Measurements from ENCODE around the gene TRIM31. TPM values are rescaled to one million over a fixed set of nuclear protein-coding genes. Genes with fewer than 3 reads are reported as not detected.

TRIM31 gene
- total RNA-seq, 4 donors from 2014 or later, result 1.3 TPM; not detected in 3

DNA sequence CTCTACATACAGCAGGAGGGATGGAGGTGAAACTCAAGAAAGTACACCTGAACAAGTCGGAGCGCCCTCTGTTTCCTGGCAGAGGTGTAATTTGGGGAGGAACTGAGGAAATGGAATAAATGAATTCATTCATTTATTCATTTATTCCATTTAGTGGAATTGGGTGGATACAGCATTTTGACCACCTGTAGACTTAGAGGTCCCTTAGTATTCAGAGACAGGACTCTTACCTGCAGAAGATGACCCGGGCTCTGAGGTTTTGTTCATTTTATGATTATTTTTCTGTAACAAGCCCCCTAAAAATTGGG is 9.1 kb downstream of the TRIM31 start:
- intact Hi-C loops (cut with DNase I), result loop anchor here (1.0 to 5.0 kb wide), 2 partner anchors 27 to 37 kb away; partner anchors contain the start of gene PPP1R11
- no peak overlapping the region for H3K27ac ChIP-seq (replicated peaks in 1 of 4)
- WGBS, result 58% methylated on average over 3 of the region's 3 CpGs
- TF ChIP-seq POLR2AphosphoS5 (IDR thresholded peaks at IDR 0.05) (no peak), CTCF (IDR thresholded peaks at IDR 0.05) (no peak), POLR2A (IDR thresholded peaks at IDR 0.05; ENCODE audit: low read depth) (no peak), EP300 (IDR thresholded peaks at IDR 0.05) (no peak)
- H3K36me3 ChIP-seq, result no peaks in the 10 kb centered on the region
- H3K4me3 ChIP-seq, result peak overlapping the region; percentile 43 to 64 (median 47)
- H3K4me1 ChIP-seq, result peaks cover 32 to 40% (median 37%) of the 10 kb centered on the region in 4 donors
- H3K27me3 ChIP-seq, result peaks cover 7 to 57% (median 19%) of the 10 kb centered on the region in 4 donors
- no peak for DNase-seq (ENCODE audit: extremely low spot score)
- H3K9me3 ChIP-seq, result no peaks in the 10 kb centered on the region

- intact Hi-C loops (cut with DNase I), result loop anchor here (1.0 to 5.0 kb wide), 2 partner anchors 28 to 36 kb away; partner anchors contain the start of gene PPP1R11
- 5% methylated on average over 36 of the region's 36 CpGs for WGBS
- Histone ChIP-seq H3K27ac (replicated peaks in 1 of 4) (peak overlapping the region; percentile 73 to 79 (median 74)), H3K36me3 (no peaks in the 10 kb centered on the region), H3K9me3 (no peaks in the 10 kb centered on the region), H3K4me1 (peaks cover 32 to 40% (median 37%) of the 10 kb centered on the region in 4 donors), H3K4me3 (peak overlapping the region; percentile 43 to 64 (median 47)), H3K27me3 (peaks cover 7 to 58% (median 22%) of the 10 kb centered on the region in 4 donors)
- DNase-seq (ENCODE audit: extremely low spot score), result peak; percentile 97
- TF ChIP-seq POLR2AphosphoS5 (IDR thresholded peaks at IDR 0.05) (peak; percentile 16 to 57), POLR2A (IDR thresholded peaks at IDR 0.05; ENCODE audit: low read depth) (no peak), CTCF (IDR thresholded peaks at IDR 0.05) (peak; percentile 82 to 95 (median 93)), EP300 (IDR thresholded peaks at IDR 0.05) (no peak)
Observed at GRCh38 chr6:30102970-30103871, 9.7 kb downstream of the TRIM31 start.

DNA sequence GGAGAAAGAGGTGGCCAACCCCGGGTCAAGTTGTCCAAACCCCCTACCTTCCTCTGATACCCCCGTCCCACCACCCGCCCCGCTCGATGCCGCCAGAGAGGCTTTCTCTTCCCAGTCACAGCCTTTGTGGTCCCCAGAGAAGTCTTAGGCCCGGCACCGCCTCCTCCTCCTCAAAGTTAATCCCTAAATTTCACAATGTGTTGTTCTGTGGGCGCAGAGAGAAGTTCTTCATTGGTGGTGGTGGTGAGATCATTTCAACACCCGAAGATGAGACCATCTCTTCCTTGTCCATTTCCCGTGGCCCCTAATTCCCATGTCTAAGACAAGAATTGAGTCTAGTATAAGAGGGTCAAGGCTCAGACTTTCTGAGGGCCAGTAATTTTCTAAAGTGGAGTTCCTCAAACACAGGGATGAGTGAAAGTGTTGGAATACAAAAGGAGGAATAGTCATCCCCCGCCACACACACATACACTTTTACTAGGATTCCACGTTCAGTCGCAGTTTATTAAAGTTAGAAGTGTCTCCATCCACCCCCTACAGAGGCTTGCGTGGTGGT is 10.4 kb downstream of the TRIM31 start:
- no peak for DNase-seq (ENCODE audit: extremely low spot score)
- H3K27ac ChIP-seq (replicated peaks in 1 of 4), result peak overlapping the region; percentile 73 to 79 (median 74)
- H3K9me3 ChIP-seq, result no peaks in the 10 kb centered on the region
- 46% methylated on average over 13 of the region's 15 CpGs for WGBS
- intact Hi-C loops (cut with DNase I), result loop anchor here (5.0 kb wide), 1 partner anchor 35 kb away; the partner anchor contains the start of gene PPP1R11
- H3K27me3 ChIP-seq, result peaks cover 7 to 60% (median 27%) of the 10 kb centered on the region in 4 donors
- TF ChIP-seq POLR2AphosphoS5 (IDR thresholded peaks at IDR 0.05), result no peak
- TF ChIP-seq EP300 (IDR thresholded peaks at IDR 0.05), result no peak
- TF ChIP-seq CTCF (IDR thresholded peaks at IDR 0.05), result no peak
- no peak for TF ChIP-seq POLR2A (IDR thresholded peaks at IDR 0.05; ENCODE audit: low read depth)
- H3K4me3 ChIP-seq, result peak overlapping the region; percentile 48 to 64 (median 50)
- no peaks in the 10 kb centered on the region for H3K36me3 ChIP-seq
- peaks cover 32 to 40% (median 37%) of the 10 kb centered on the region in 4 donors for H3K4me1 ChIP-seq

- H3K27me3 ChIP-seq, result peaks cover 7 to 60% (median 30%) of the 10 kb centered on the region in 4 donors
Observed at GRCh38 chr6:30101444-30102413, 11.2 kb downstream of the TRIM31 start.

More at GRCh38 chr6:30101444-30102413, 11.2 kb downstream of the TRIM31 start:
- H3K4me3 ChIP-seq, result peak overlapping the region; percentile 48 to 64 (median 50)
- peak; percentile 17 for TF ChIP-seq POLR2A (IDR thresholded peaks at IDR 0.05; ENCODE audit: low read depth)
- peak; percentile 74 to 78 for TF ChIP-seq POLR2AphosphoS5 (IDR thresholded peaks at IDR 0.05)
- TF ChIP-seq EP300 (IDR thresholded peaks at IDR 0.05), result no peak
- peak in 2 of 3 experiments; percentile 6 to 20 for TF ChIP-seq CTCF (IDR thresholded peaks at IDR 0.05)
- DNase-seq (ENCODE audit: extremely low spot score), result peak; percentile 93
- H3K27ac ChIP-seq (replicated peaks in 1 of 4), result peak overlapping the region; percentile 73 to 79 (median 74)
- H3K36me3 ChIP-seq, result no peaks in the 10 kb centered on the region
- no peaks in the 10 kb centered on the region for H3K9me3 ChIP-seq
- 4% methylated on average over 20 of the region's 51 CpGs for WGBS
- peaks cover 32 to 40% (median 37%) of the 10 kb centered on the region in 4 donors for H3K4me1 ChIP-seq
- intact Hi-C loops (cut with DNase I), result loop anchor here (5.0 kb wide), 1 partner anchor 34 kb away; the partner anchor contains the start of gene PPP1R11

Data from esophagus muscularis mucosa (tissue), 4 donors.